ENCODE results near the gene RBM28.
A peak's percentile ranks its signal among the peaks of the same experiment; 100 is the strongest.

DNA sequence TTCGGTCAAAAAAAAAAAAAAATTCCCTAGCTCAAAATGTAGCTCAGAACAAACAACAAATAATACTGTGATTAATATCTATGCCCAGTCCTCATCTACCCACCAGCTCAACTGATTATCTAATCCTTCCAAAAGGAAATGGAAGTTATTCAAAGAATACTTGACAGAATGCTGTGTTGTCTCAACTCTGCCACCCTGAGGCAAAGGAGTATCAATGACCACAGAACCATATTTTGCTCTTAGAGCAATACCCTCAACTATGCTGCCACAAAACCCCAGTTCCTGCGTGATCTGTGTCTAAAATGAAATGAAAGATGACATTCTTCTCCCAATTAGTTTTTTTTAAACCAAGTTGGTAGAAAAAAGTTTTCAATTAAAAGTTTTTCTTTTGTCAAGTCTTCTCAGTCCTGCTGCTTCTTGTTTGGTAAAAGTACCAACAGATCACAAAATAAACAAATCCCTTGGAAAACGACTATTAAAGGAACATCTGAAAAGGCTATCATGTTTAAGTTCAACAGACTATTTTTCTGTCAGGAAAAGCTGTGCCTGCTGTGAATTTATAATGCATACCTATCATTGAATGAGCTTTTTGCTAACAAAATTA, 21.6 kb downstream of the RBM28 start:
- TF ChIP-seq, protein P1, sequence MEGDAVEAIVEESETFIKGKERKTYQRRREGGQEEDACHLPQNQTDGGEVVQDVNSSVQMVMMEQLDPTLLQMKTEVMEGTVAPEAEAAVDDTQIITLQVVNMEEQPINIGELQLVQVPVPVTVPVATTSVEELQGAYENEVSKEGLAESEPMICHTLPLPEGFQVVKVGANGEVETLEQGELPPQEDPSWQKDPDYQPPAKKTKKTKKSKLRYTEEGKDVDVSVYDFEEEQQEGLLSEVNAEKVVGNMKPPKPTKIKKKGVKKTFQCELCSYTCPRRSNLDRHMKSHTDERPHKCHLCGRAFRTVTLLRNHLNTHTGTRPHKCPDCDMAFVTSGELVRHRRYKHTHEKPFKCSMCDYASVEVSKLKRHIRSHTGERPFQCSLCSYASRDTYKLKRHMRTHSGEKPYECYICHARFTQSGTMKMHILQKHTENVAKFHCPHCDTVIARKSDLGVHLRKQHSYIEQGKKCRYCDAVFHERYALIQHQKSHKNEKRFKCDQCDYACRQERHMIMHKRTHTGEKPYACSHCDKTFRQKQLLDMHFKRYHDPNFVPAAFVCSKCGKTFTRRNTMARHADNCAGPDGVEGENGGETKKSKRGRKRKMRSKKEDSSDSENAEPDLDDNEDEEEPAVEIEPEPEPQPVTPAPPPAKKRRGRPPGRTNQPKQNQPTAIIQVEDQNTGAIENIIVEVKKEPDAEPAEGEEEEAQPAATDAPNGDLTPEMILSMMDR (conservative IDR thresholded peaks at IDR 0.05; ENCODE audit: low read depth, low read length): peak; percentile 70
- no peak for TF ChIP-seq EZH2 (IDR thresholded peaks at IDR 0.05; ENCODE audit: borderline replicate concordance, low read depth, low read length, poor library complexity, severe bottlenecking)

Measured in A673 (cell line).